DMS114 treated with DMSO at 0.1 percent for 48 hours (cell line): ENCODE measurements around the gene CWC15.
"Not testable (repeated sequence)": the region's sequence is repeated elsewhere in the genome, so short reads cannot be mapped to it uniquely, and the experiment has no call there.

Source experiments
- DNase-seq: peaks from one replicate; lab custom pipeline; 2025; ENCODE audit not compliant: unreplicated experiment; lab: John Stamatoyannopoulos, UW

Gene CWC15

GRCh38 chr11:94922321-94923003 is 50.9 kb downstream of the CWC15 start:
- DNase-seq, result no peak

- no peak for DNase-seq
Observed at GRCh38 chr11:94920311-94920710, 53.0 kb downstream of the CWC15 start.

- DNase-seq, result not testable (repeated sequence)
Observed at GRCh38 chr11:94913718-94914394, 59.5 kb downstream of the CWC15 start.

- no peak for DNase-seq
Observed at GRCh38 chr11:94912806-94913205, 60.5 kb downstream of the CWC15 start.
